Measurements from ENCODE around the gene C10orf95.

The C10orf95 gene

GRCh38 chr10:102433619-102434046, 17.7 kb downstream of the C10orf95 start:
- no peak for DNase-seq

DNA sequence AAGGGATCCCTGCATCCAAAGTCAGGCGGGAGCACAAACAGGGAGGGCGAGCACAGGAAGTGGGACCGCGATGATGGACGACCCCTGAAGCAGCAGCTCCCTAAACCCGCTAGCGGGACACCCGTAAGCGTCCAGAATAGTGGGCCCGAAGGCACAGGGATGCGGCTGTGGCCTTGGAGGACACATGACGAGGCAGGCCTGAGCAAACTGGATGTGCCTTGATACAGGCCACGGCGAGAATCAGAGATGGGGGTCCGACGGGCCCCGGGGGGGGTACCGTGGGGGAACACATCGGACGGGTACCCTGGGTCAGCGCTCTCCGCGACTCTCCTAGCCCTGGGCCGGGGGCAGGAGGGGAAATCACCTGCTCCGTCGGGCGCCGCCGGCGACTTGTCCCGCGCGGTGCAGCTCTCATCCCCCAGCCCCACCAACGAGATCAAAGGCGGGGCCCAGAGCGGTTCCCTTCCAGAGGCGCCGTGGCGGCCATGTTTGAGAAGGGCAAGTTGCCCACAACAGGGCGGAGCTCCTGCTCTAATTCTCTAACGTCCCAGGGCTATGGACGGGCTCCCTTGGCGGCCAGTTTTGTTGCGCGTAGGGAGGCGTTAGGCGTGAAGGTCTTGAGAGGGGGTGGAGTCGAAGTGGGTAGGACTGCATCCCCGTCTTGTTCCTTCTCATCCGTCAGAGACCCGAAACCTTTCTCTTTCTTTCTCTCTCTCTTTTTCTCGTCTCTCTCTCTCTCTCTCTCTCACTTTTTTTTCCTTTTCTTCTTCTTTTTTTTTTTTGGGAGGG, 19.0 kb downstream of the C10orf95 start, which contains the start of gene CUEDC2:
CUEDC2 (minus strand) TSS at position 413 of the 789 bp plus-strand sequence. CDS start 7,386 bp downstream, outside the sequence.
- DNase-seq, result peak; percentile 98

- peak; percentile 42 for DNase-seq
Observed at GRCh38 chr10:102431452-102432124, 19.8 kb downstream of the C10orf95 start.

- no peak for DNase-seq
Observed at GRCh38 chr10:102429468-102429867, 21.9 kb downstream of the C10orf95 start.

DNA sequence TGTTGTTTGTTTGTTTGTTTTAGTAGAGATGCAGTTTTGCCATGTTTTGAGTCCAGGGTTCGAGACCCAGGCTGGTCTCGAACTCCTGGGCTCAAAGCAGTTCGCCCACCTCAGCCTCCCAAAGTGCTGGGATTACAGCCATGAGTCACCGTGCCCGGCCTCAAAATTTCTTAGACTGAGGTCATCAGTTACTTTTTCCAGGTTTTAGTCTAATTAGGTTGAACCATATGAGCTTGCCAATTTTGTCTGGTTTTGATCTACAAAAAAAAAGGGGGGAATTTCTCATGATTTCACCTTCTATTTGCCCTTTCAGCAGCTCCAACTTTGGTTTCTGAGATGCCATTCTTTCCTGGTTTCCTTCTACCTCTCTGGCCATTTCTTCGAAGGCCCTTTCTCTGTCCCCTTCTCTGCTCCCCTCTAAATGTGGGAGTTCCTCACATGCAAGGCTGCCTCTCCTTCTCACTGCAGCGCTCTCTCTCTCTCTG, 24.5 kb downstream of the C10orf95 start:
- DNase-seq, result peak; percentile 46

- DNase-seq, result no peak
Observed at GRCh38 chr10:102425444-102425843, 25.9 kb downstream of the C10orf95 start.

GRCh38 chr10:102424916-102425315, 26.4 kb downstream of the C10orf95 start:
- no peak for DNase-seq

GRCh38 chr10:102424145-102424544, 27.2 kb downstream of the C10orf95 start:
- no peak for DNase-seq

GRCh38 chr10:102423372-102423968, 27.9 kb downstream of the C10orf95 start:
- no peak for DNase-seq

DNA sequence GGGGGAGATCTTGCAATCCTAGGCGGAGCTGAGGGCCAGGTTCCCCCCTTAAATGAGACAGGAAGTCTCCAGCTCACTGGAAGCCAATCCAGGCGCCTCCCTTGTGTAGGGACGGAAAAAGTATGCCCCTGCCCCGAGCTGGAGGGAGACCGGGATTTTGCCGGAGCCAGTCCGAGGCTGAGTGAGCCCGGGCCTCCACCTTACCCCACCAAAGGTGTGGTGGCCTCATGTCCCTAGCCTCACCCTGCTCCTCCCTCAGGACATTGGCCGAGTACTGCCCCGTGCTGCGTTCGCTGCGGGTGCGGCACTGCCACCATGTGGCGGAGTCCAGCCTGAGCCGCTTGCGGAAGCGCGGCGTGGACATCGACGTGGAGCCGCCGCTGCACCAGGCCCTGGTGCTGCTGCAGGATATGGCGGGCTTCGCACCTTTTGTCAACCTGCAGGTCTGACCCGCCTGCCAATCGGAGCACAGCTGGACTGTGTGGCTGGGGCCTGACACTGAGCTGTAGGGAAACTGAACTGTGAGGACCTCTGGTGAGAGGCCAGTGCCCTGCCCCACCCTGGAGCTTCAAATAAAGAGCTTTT, 28.7 kb downstream of the C10orf95 start:
- peak; percentile 54 for DNase-seq

DNA sequence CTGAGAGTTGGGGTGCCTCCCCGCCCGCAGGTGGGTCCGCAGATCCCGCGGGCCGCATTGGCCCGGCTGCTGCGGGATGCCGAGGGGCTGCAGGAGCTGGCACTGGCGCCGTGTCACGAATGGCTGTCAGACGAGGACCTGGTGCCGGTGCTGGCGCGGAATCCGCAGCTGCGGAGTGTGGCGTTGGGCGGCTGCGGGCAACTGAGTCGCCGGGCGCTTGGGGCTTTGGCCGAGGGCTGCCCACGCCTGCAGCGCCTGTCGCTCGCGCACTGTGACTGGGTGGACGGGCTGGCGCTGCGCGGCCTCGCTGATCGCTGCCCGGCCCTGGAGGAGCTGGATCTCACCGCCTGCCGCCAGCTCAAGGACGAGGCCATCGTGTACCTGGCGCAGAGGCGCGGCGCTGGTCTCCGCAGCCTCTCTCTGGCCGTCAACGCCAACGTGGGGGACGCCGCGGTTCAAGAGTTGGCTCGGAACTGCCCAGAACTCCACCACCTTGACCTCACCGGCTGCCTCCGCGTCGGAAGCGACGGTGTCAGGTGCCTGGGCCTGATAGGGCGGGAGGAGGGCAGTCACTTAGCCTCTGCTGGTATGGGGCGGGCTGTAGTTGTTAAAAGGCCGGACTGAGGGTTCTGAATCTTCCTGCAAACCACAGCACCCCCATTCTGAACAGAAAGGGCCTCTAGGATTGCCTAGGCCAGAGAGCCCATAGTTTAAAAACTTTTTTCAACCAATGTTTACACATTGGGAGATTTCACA, 29.4 kb downstream of the C10orf95 start:
- DNase-seq, result no peak

- DNase-seq, result no peak
Observed at GRCh38 chr10:102421507-102421756, 29.9 kb downstream of the C10orf95 start.

GRCh38 chr10:102420714-102421506, 30.4 kb downstream of the C10orf95 start, which contains the start of gene FBXL15:
FBXL15 (plus strand) TSS chr10:102420836; CDS start chr10:102421130, 294 bp downstream.
- peak; percentile 97 for DNase-seq

- DNase-seq, result no peak
Observed at GRCh38 chr10:102420181-102420713, 31.1 kb downstream of the C10orf95 start.

- DNase-seq, result no peak
Observed at GRCh38 chr10:102419269-102420180, 31.8 kb downstream of the C10orf95 start.

DNA sequence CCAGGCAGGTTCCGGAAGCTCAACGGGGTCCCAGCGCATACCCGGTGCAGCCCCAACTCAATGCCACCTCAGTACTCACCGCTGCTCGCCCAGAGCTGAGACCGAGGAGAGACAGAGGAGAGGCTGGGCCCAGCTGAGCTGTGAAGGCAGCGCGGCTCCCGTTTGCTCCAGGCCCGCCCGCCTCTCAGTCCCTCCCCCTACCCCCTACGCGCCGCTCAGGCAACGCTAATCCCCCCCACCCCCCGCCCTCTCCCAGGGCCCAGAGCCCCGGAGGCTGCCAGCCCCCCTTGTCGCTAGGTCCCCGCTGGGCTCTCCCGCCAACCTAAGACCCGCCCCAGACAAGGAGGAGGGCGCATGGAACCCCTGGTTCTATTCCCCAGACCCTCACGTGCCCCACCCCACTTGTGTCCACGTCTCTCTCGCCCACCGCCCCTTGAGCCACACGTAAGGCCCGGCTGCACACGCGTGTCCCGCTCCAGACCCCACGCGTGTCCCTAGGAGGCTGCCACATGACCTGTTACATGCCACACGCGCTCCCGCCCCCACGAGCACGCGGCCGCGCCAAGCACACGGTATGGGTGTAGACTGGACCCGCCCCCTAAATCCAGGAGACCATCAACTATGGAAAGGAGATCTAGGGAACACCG, 32.6 kb downstream of the C10orf95 start, which contains the start of gene PSD:
PSD (minus strand) TSS at position 164 of the 647 bp plus-strand sequence. CDS start 1,747 bp downstream, outside the sequence.
- no peak for DNase-seq

DNA sequence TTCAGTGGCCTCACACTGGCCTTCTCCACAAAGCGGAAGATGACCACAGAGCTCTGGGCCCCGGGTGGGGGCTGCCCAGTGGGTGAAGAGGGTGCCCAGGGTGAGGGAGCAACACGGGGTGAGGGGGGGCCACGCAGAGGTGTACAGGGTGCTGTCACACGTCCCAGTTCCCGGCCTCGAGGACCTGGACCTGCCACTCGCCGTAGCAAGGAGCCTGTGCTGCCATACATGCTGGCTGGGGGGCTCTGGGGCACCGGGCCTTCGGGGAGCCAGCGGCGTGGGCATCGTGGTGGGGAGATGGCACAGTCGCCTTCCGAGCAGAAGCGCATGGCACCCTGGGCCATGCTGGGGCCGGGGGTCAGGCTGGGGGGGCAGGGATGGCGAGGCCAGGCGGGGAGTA, 34.6 kb downstream of the C10orf95 start:
- no peak for DNase-seq

DNA sequence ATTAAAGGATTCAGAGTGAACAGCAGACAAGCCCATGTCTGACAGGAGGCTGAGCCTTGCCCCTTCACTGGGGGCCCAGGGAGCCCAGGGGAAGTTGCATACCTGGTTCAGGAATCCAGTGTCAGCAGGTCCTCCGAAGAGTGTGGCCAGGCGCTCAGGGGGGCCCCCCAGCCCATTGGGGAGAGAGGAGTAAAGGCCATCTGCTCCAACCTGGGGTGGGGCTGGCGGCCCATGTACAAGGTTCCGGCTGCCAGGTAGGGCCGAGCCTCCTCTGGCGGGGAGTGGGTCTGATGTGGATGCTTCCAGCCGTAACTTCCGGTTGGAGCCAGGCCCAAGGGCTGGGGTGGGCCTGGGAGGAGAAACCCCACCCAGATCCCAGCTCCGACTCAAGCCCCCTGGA, 35.1 kb downstream of the C10orf95 start:
- no peak for DNase-seq

DNA sequence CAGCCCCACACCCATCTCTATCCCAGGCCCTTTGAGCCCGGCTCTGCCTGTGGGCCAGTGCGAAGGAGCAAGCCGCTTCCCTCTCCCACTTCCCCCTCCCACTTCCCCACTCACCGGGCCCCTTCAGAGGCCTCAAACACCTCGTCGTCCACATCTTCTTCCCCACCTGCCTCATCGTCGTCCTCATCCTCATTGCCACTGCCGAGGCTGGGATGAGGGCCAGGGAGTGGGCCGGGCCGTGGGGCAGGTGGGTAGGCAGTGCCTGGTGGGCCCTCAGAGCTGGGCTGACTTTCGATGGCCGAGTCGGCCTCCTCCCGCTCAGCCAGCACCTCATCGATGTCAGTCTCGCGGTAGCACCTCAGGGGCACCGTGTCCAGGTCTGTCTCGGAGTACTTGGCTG, 36.6 kb downstream of the C10orf95 start:
- DNase-seq, result no peak

Measured in fibroblast of skin of right quadriceps (primary cell).